GM12865 (cell line): ENCODE measurements around the gene HOPX.
A peak's percentile ranks its signal among the peaks of the same experiment; 100 is the strongest.

Experiments used
- DNase-seq: peaks from one replicate; pipeline ENCODE4 v3.0.0; 2010; ENCODE audit warnings: low read depth
- H3K4me3 ChIP-seq: 2 replicates; pipeline ENCODE4 v1.5.1; 2011; ENCODE audit warnings: mild to moderate bottlenecking, low read depth, low read length, control low read depth
- TF ChIP-seq, protein P1 (sequence below): IDR thresholded peaks from 2 replicates; pipeline ENCODE4 v1.5.1; 2011; ENCODE audit warnings: low read length, control low read depth, low read depth, inconsistent platforms; ENCODE audit not compliant: insufficient read depth; ENCODE audit errors: missing control alignments

HOPX gene

DNA sequence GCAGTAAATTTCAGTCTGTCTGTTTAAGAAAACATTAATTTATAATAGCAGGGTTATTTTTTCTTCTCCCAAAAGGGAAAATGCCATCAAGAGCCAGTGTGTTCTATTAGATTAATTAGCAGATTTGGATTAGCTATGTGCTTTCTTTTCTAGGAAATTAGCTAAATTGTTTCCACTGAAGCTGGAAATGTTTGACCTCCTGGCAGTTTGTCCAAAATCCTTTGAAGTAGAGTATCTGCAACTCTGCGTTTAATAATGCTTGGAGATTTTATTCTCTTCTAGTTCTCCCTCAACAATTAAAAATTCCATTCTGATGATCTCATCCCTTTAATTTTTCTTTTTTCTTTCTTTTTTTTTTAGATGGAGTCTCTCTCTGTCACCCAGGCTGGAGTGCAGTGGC, 27.1 kb upstream of the HOPX start:
- H3K4me3 ChIP-seq, result no peak overlapping the region
- TF ChIP-seq, protein P1, sequence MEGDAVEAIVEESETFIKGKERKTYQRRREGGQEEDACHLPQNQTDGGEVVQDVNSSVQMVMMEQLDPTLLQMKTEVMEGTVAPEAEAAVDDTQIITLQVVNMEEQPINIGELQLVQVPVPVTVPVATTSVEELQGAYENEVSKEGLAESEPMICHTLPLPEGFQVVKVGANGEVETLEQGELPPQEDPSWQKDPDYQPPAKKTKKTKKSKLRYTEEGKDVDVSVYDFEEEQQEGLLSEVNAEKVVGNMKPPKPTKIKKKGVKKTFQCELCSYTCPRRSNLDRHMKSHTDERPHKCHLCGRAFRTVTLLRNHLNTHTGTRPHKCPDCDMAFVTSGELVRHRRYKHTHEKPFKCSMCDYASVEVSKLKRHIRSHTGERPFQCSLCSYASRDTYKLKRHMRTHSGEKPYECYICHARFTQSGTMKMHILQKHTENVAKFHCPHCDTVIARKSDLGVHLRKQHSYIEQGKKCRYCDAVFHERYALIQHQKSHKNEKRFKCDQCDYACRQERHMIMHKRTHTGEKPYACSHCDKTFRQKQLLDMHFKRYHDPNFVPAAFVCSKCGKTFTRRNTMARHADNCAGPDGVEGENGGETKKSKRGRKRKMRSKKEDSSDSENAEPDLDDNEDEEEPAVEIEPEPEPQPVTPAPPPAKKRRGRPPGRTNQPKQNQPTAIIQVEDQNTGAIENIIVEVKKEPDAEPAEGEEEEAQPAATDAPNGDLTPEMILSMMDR, result no peak
- DNase-seq, result no peak

DNA sequence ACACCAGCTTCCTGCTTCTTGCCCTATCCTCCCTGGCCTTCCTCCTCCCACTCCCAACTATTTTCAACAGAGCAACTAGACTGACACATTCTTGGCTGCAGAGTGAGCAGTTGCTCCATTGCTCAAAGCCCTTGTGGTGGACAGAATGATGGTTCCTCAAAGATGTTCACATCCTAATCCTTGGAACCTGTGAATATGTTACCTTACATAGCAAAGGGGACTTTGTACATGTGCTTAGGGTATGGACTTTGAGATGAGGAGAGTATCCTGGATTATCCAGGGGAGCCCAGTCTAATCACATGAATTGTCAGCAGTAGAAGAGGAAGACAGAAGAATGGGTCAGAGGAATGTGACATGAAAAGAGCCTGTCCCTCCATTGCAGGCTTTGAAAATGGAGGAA, 24.9 kb upstream of the HOPX start:
- no peak overlapping the region for H3K4me3 ChIP-seq
- DNase-seq, result no peak
- TF ChIP-seq, protein P1, result no peak

DNA sequence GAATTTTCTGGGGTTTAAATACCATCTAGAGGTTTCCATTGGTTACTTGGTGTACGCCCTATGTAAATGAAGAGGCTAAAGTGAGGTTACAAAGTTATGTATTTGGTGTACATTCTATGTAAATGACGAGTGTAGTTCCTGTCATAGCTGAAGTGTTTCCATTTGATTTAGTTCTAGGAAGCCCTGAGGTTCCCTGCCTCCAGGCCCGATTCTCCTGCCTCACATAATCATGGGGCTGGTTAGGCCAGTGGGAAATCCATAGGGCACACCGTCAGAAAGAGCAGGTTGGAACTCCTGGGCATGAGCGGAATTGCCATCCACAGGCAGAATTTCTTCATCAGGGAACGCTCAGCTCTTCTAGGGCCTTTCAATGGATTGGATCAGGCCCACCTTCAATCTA, 24.2 kb upstream of the HOPX start:
- TF ChIP-seq, protein P1, result no peak
- no peak overlapping the region for H3K4me3 ChIP-seq
- no peak for DNase-seq

DNA sequence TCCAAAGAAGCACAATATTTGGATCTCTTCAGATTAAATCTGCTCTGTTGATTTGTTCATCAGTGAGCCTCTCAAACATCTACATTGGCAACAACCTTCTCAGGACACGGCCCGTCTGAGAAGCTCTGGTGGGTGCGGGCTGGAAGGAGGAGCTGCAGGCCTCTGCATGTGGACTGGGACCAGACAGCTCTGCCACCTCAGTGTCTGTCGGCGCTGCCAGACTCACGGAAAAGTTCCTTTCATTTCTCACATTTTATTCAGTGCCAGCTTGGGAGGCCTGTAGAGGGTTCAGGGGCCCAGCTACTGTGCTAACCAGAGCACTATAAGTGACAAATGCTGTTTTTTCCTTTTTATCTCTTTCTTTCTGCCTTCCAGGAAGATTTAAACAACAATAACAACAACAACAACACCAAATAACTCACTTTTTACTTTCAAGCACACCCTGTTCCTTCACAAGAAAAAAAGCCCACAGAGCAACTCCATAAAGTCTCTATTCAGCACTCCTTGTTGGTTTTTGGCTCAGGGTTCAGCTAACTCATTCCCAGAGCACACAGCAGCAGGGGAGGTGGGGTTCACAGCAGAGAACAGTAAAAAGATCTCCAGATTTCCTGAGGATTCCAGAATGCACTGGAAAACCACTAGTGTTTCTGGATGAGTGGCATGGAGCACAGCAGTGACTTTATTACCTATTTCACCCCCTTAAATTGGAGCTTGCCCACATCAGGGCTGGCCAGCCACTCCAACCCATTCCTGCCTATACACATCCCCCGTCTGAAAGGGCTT, 23.2 kb upstream of the HOPX start:
- H3K4me3 ChIP-seq, result no peak overlapping the region
- no peak for DNase-seq
- TF ChIP-seq, protein P1, result no peak

DNA sequence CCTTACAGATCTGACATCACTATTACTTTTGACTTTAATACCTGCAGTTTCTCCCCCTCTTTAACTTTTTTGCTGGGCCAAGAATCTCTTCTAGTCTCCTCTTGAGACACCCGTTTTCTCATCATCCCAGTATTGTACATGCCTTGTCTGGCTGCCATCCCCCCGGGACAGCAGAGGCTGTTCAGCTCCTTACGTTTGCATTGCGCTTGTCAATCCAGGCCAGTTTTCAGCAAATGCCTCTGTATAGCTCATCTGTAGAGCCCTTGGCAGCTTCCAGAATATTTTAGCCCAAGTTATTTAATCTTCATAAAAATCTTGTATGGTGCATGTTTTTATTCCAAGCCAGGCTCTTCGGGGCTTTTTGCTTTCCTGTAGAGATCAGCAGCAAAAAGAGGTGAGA, 22.3 kb upstream of the HOPX start:
- TF ChIP-seq, protein P1, result no peak
- no peak for DNase-seq

DNA sequence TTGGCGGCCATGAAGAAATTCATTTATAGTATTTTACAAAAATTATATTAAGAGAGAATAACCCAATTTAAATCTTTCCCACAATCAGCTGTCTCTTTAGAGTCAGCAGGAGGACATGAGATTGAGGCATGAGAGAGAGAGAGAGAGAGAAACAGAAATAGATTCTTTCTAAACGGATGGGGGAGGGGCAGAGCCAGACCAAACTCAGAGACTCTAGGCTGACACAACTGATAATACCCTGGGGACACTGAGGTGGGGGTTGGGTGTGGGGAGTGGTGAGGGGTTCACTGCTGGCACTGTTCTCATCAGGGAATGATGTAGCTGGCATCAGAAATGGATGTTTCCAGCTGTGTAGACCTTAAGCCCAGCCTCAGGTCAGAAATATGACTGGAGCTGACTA, 20.5 kb upstream of the HOPX start:
- H3K4me3 ChIP-seq, result no peak overlapping the region
- TF ChIP-seq, protein P1, result no peak
- peak; percentile 11 for DNase-seq

More for the DNA sequence above, 22.3 kb upstream of the HOPX start:
- no peak overlapping the region for H3K4me3 ChIP-seq

DNA sequence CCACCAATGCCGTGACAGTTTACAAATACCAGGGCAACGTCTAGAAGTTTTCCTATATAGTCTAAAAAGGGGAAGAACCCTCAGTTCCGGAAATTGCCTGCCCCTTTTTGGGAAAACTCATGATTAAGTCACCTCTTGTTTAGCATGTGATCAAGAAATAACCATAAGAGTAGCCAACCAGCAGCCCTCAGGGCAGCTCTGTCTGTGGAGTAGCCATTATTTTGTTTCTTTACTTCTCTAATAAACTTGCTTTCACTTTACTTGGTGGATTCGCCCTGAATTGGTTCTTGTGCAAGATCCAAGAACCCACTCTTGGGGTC, 20.0 kb upstream of the HOPX start:
- no peak for DNase-seq
- TF ChIP-seq, protein P1, result no peak
- H3K4me3 ChIP-seq, result no peak overlapping the region
